ENCODE data around the gene PHC2. TPM values are rescaled to one million over a fixed set of nuclear protein-coding genes. Genes with fewer than 3 reads are reported as not detected.

Gene PHC2
- total RNA-seq, 1 donor from 2014 or later = 99.5 TPM

- H3K27ac Mint-ChIP-seq = peak overlapping the region; percentile 60
- no peaks in the 10 kb centered on the region for H3K27me3 Mint-ChIP-seq (ENCODE audit: low read depth)
- no peaks in the 10 kb centered on the region for H3K36me3 Mint-ChIP-seq
- no peaks in the 10 kb centered on the region for H3K9me3 Mint-ChIP-seq
- H3K4me3 Mint-ChIP-seq = no peak overlapping the region
- TF ChIP-seq CTCF (IDR thresholded peaks at IDR 0.05; ENCODE audit: unreplicated experiment) = no peak
- H3K4me1 Mint-ChIP-seq = peaks cover 68% of the 10 kb centered on the region
- peak in 1 of 2 experiments; percentile 9 for DNase-seq (ENCODE audit: low spot score in 2 of 2, unreplicated experiment in 2 of 2)
Measured at GRCh38 chr1:33381977-33382376, 48.9 kb downstream of the PHC2 start.

GRCh38 chr1:33380811-33381210 lies 50.1 kb downstream of the PHC2 start:
- DNase-seq (ENCODE audit: low spot score in 2 of 2, unreplicated experiment in 2 of 2) = peak in 1 of 2 experiments; percentile 5
- Mint-ChIP-seq H3K4me1 (peaks cover 70% of the 10 kb centered on the region), H3K27me3 (ENCODE audit: low read depth) (no peaks in the 10 kb centered on the region), H3K36me3 (no peaks in the 10 kb centered on the region), H3K27ac (peak overlapping the region; percentile 56), H3K9me3 (no peaks in the 10 kb centered on the region), H3K4me3 (no peak overlapping the region)
- TF ChIP-seq CTCF (IDR thresholded peaks at IDR 0.05; ENCODE audit: unreplicated experiment) = no peak

- Mint-ChIP-seq H3K27ac (peak overlapping the region; percentile 32), H3K4me1 (peaks cover 66% of the 10 kb centered on the region), H3K9me3 (no peaks in the 10 kb centered on the region), H3K27me3 (ENCODE audit: low read depth) (no peaks in the 10 kb centered on the region), H3K4me3 (no peak overlapping the region), H3K36me3 (no peaks in the 10 kb centered on the region)
- TF ChIP-seq CTCF (IDR thresholded peaks at IDR 0.05; ENCODE audit: unreplicated experiment) = no peak
- DNase-seq (ENCODE audit: low spot score in 2 of 2, unreplicated experiment in 2 of 2) = peak in 1 of 2 experiments; percentile 11
Measured at GRCh38 chr1:33379631-33380354, 51.1 kb downstream of the PHC2 start.

GRCh38 chr1:33378976-33379375 lies 51.9 kb downstream of the PHC2 start:
- TF ChIP-seq CTCF (IDR thresholded peaks at IDR 0.05; ENCODE audit: unreplicated experiment) = no peak
- Mint-ChIP-seq H3K36me3 (no peaks in the 10 kb centered on the region), H3K27me3 (ENCODE audit: low read depth) (no peaks in the 10 kb centered on the region), H3K27ac (no peak overlapping the region), H3K9me3 (no peaks in the 10 kb centered on the region), H3K4me3 (no peak overlapping the region), H3K4me1 (peaks cover 58% of the 10 kb centered on the region)
- DNase-seq (ENCODE audit: low spot score in 2 of 2, unreplicated experiment in 2 of 2) = no peak

- no peak for TF ChIP-seq CTCF (IDR thresholded peaks at IDR 0.05; ENCODE audit: unreplicated experiment)
- Mint-ChIP-seq H3K27me3 (ENCODE audit: low read depth) (no peaks in the 10 kb centered on the region), H3K4me3 (no peak overlapping the region), H3K27ac (no peak overlapping the region), H3K4me1 (peaks cover 53% of the 10 kb centered on the region), H3K9me3 (no peaks in the 10 kb centered on the region), H3K36me3 (peaks cover 1% of the 10 kb centered on the region)
- DNase-seq (ENCODE audit: low spot score in 2 of 2, unreplicated experiment in 2 of 2) = no peak
Measured at GRCh38 chr1:33378524-33378923, 52.4 kb downstream of the PHC2 start.

Measured in mesothelial cell of epicardium (in vitro differentiated cells).